Tibial nerve (tissue), 4 donors: ENCODE results near the gene MGST2.

Source experiments
- EP300 ChIP-seq, 2 donors: sonication (generic); formaldehyde crosslinking; IDR thresholded peaks; one replicate each; pipeline ENCODE4 v1.6.1; 2017; ENCODE audit warnings: antibody characterized with exemption in 2 of 2, mild to moderate bottlenecking in 1 of 2
- POLR2A ChIP-seq, 2 donors: fragments of 450-650 bp; IDR thresholded peaks; one replicate each; pipeline ENCODE4 v1.6.1; 2017; ENCODE audit warnings: antibody characterized with exemption in 2 of 2, mild to moderate bottlenecking in 2 of 2, moderate library complexity in 2 of 2
- TF ChIP-seq, protein P1 (sequence below), 5 experiments: fragments of 200-600 bp in 3 of 5; fragments of 450-650 bp in 2 of 5; sonication (generic) in 3 of 5; IDR thresholded peaks; one replicate each; pipeline ENCODE4 v1.5.1; 2016 to 2019; ENCODE audit warnings: antibody characterized with exemption in 5 of 5, mild to moderate bottlenecking in 3 of 5, moderate library complexity in 2 of 5

- TF ChIP-seq POLR2A (IDR thresholded peaks at IDR 0.05) (no peak), EP300 (IDR thresholded peaks at IDR 0.05) (no peak)
- TF ChIP-seq, protein P1, sequence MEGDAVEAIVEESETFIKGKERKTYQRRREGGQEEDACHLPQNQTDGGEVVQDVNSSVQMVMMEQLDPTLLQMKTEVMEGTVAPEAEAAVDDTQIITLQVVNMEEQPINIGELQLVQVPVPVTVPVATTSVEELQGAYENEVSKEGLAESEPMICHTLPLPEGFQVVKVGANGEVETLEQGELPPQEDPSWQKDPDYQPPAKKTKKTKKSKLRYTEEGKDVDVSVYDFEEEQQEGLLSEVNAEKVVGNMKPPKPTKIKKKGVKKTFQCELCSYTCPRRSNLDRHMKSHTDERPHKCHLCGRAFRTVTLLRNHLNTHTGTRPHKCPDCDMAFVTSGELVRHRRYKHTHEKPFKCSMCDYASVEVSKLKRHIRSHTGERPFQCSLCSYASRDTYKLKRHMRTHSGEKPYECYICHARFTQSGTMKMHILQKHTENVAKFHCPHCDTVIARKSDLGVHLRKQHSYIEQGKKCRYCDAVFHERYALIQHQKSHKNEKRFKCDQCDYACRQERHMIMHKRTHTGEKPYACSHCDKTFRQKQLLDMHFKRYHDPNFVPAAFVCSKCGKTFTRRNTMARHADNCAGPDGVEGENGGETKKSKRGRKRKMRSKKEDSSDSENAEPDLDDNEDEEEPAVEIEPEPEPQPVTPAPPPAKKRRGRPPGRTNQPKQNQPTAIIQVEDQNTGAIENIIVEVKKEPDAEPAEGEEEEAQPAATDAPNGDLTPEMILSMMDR (IDR thresholded peaks at IDR 0.05), result no peak
These were observed 44.0 kb downstream of the MGST2 start for GRCh38 chr4:139709660-139710059.
